ENCODE results near the gene ZNF320. TPM values are rescaled to one million over a fixed set of nuclear protein-coding genes. Genes with fewer than 3 reads are reported as not detected.
"Not testable (repeated sequence)": the region's sequence is repeated elsewhere in the genome, so short reads cannot be mapped to it uniquely, and the experiment has no call there.

The ZNF320 gene
- total RNA-seq, 1 donor from 2014 or later, result 6.3 TPM

GRCh38 chr19:52922841-52923777 is 25.7 kb upstream of the ZNF320 start, which contains the start of gene ZNF888:
ZNF888 (minus strand) TSS chr19:52923428; CDS start chr19:52917873, 5,555 bp downstream.
- H3K27me3 ChIP-seq (ENCODE audit: control insufficient read depth in 3 of 3, insufficient read depth in 3 of 3, low read length in 3 of 3), result no peaks in the 10 kb centered on the region
- peak within 1 kb of the TSS; percentile 75 to 89 (median 76) for H3K9ac ChIP-seq (ENCODE audit: low read depth in 1 of 3, low read length in 3 of 3)
- H3K27ac ChIP-seq (ENCODE audit: low read depth, low read length), result peak within 1 kb of the TSS; percentile 44
- peaks cover 8 to 13% (median 11%) of the 10 kb centered on the region in 3 donors for H3K4me1 ChIP-seq (ENCODE audit: control insufficient read depth in 3 of 3, insufficient read depth in 3 of 3, low read length in 3 of 3)
- peak within 1 kb of the TSS; percentile 62 to 97 (median 77) for H3K4me3 ChIP-seq (ENCODE audit: low read length in 3 of 3)
- no peaks in the 10 kb centered on the region for H3K9me3 ChIP-seq (ENCODE audit: control insufficient read depth in 3 of 3, low read length in 3 of 3)
- no peaks in the 10 kb centered on the region for H3K36me3 ChIP-seq (ENCODE audit: control insufficient read depth in 3 of 3, insufficient read depth in 3 of 3, low read length in 3 of 3)

- Histone ChIP-seq H3K9ac (ENCODE audit: low read depth in 1 of 3, low read length in 3 of 3) (no peak overlapping the region), H3K4me3 (ENCODE audit: low read length in 3 of 3) (no peak overlapping the region), H3K9me3 (ENCODE audit: control insufficient read depth in 3 of 3, low read length in 3 of 3) (no peaks in the 10 kb centered on the region), H3K27ac (ENCODE audit: low read depth, low read length) (no peak overlapping the region), H3K4me1 (ENCODE audit: control insufficient read depth in 3 of 3, insufficient read depth in 3 of 3, low read length in 3 of 3) (peaks cover 0 to 4% (median 4%) of the 10 kb centered on the region in 3 donors), H3K36me3 (ENCODE audit: control insufficient read depth in 3 of 3, insufficient read depth in 3 of 3, low read length in 3 of 3) (peaks cover 0 to 2% (median 0%) of the 10 kb centered on the region in 3 donors), H3K27me3 (ENCODE audit: control insufficient read depth in 3 of 3, insufficient read depth in 3 of 3, low read length in 3 of 3) (peaks cover 0 to 4% (median 0%) of the 10 kb centered on the region in 3 donors)
Observed at GRCh38 chr19:52917531-52917930, 20.1 kb upstream of the ZNF320 start.

- Histone ChIP-seq H3K27ac (ENCODE audit: low read depth, low read length) (no peak overlapping the region), H3K9me3 (ENCODE audit: control insufficient read depth in 3 of 3, low read length in 3 of 3) (no peaks in the 10 kb centered on the region), H3K27me3 (ENCODE audit: control insufficient read depth in 3 of 3, insufficient read depth in 3 of 3, low read length in 3 of 3) (no peaks in the 10 kb centered on the region), H3K36me3 (ENCODE audit: control insufficient read depth in 3 of 3, insufficient read depth in 3 of 3, low read length in 3 of 3) (peaks cover 0 to 9% (median 3%) of the 10 kb centered on the region in 3 donors), H3K9ac (ENCODE audit: low read depth in 1 of 3, low read length in 3 of 3) (no peak overlapping the region), H3K4me1 (ENCODE audit: control insufficient read depth in 3 of 3, insufficient read depth in 3 of 3, low read length in 3 of 3) (no peaks in the 10 kb centered on the region), H3K4me3 (ENCODE audit: low read length in 3 of 3) (no peak overlapping the region)
Observed at GRCh38 chr19:52910648-52911047, 13.2 kb upstream of the ZNF320 start.

- H3K4me1 ChIP-seq (ENCODE audit: control insufficient read depth in 3 of 3, insufficient read depth in 3 of 3, low read length in 3 of 3); H3K27ac ChIP-seq (ENCODE audit: low read depth, low read length); H3K9ac ChIP-seq (ENCODE audit: low read depth in 1 of 3, low read length in 3 of 3); H3K4me3 ChIP-seq (ENCODE audit: low read length in 3 of 3); H3K9me3 ChIP-seq (ENCODE audit: control insufficient read depth in 3 of 3, low read length in 3 of 3); H3K27me3 ChIP-seq (ENCODE audit: control insufficient read depth in 3 of 3, insufficient read depth in 3 of 3, low read length in 3 of 3); H3K36me3 ChIP-seq (ENCODE audit: control insufficient read depth in 3 of 3, insufficient read depth in 3 of 3, low read length in 3 of 3): not testable (repeated sequence)
Observed at GRCh38 chr19:52904052-52904780, 6.8 kb upstream of the ZNF320 start.

GRCh38 chr19:52901842-52902241 is 4.4 kb upstream of the ZNF320 start:
- Histone ChIP-seq H3K27me3 (ENCODE audit: control insufficient read depth in 3 of 3, insufficient read depth in 3 of 3, low read length in 3 of 3) (no peaks in the 10 kb centered on the region), H3K27ac (ENCODE audit: low read depth, low read length) (no peak overlapping the region), H3K4me3 (ENCODE audit: low read length in 3 of 3) (no peak overlapping the region), H3K9me3 (ENCODE audit: control insufficient read depth in 3 of 3, low read length in 3 of 3) (no peaks in the 10 kb centered on the region), H3K9ac (ENCODE audit: low read depth in 1 of 3, low read length in 3 of 3) (no peak overlapping the region), H3K36me3 (ENCODE audit: control insufficient read depth in 3 of 3, insufficient read depth in 3 of 3, low read length in 3 of 3) (peaks cover 0 to 3% (median 0%) of the 10 kb centered on the region in 3 donors), H3K4me1 (ENCODE audit: control insufficient read depth in 3 of 3, insufficient read depth in 3 of 3, low read length in 3 of 3) (peaks cover 4 to 10% (median 5%) of the 10 kb centered on the region in 3 donors)

- H3K27ac ChIP-seq (ENCODE audit: low read depth, low read length), result not testable (repeated sequence)
Observed at GRCh38 chr19:52898596-52898995, 1.2 kb upstream of the ZNF320 start.

GRCh38 chr19:52898101-52898500 is 666 bp upstream of the ZNF320 start:
- Histone ChIP-seq H3K9me3 (ENCODE audit: control insufficient read depth in 3 of 3, low read length in 3 of 3) (no peaks in the 10 kb centered on the region), H3K4me1 (ENCODE audit: control insufficient read depth in 3 of 3, insufficient read depth in 3 of 3, low read length in 3 of 3) (peaks cover 9 to 15% (median 11%) of the 10 kb centered on the region in 3 donors), H3K9ac (ENCODE audit: low read depth in 1 of 3, low read length in 3 of 3) (peak overlapping the region in 2 of 3 donors; percentile 8 to 81), H3K27me3 (ENCODE audit: control insufficient read depth in 3 of 3, insufficient read depth in 3 of 3, low read length in 3 of 3) (no peaks in the 10 kb centered on the region), H3K27ac (ENCODE audit: low read depth, low read length) (peak overlapping the region; percentile 84), H3K4me3 (ENCODE audit: low read length in 3 of 3) (peak overlapping the region; percentile 89 to 97 (median 97)), H3K36me3 (ENCODE audit: control insufficient read depth in 3 of 3, insufficient read depth in 3 of 3, low read length in 3 of 3) (peaks cover 6% of the 10 kb centered on the region in 3 donors)

More at GRCh38 chr19:52898596-52898995, 1.2 kb upstream of the ZNF320 start:
- not testable (repeated sequence) for H3K9me3 ChIP-seq (ENCODE audit: control insufficient read depth in 3 of 3, low read length in 3 of 3); H3K4me3 ChIP-seq (ENCODE audit: low read length in 3 of 3); H3K36me3 ChIP-seq (ENCODE audit: control insufficient read depth in 3 of 3, insufficient read depth in 3 of 3, low read length in 3 of 3); H3K9ac ChIP-seq (ENCODE audit: low read depth in 1 of 3, low read length in 3 of 3); H3K27me3 ChIP-seq (ENCODE audit: control insufficient read depth in 3 of 3, insufficient read depth in 3 of 3, low read length in 3 of 3)
- H3K4me1 ChIP-seq (ENCODE audit: control insufficient read depth in 3 of 3, insufficient read depth in 3 of 3, low read length in 3 of 3), result peaks cover 9 to 15% (median 11%) of the 10 kb centered on the region in 3 donors

GRCh38 chr19:52896431-52897137 is 851 bp downstream of the ZNF320 start:
- Histone ChIP-seq H3K27me3 (ENCODE audit: control insufficient read depth in 3 of 3, insufficient read depth in 3 of 3, low read length in 3 of 3) (no peaks in the 10 kb centered on the region), H3K36me3 (ENCODE audit: control insufficient read depth in 3 of 3, insufficient read depth in 3 of 3, low read length in 3 of 3) (peaks cover 6 to 8% (median 6%) of the 10 kb centered on the region in 3 donors), H3K27ac (ENCODE audit: low read depth, low read length) (peak overlapping the region; percentile 84), H3K9me3 (ENCODE audit: control insufficient read depth in 3 of 3, low read length in 3 of 3) (no peaks in the 10 kb centered on the region), H3K4me3 (ENCODE audit: low read length in 3 of 3) (peak overlapping the region; percentile 89 to 97 (median 97)), H3K4me1 (ENCODE audit: control insufficient read depth in 3 of 3, insufficient read depth in 3 of 3, low read length in 3 of 3) (peaks cover 9 to 15% (median 11%) of the 10 kb centered on the region in 3 donors), H3K9ac (ENCODE audit: low read depth in 1 of 3, low read length in 3 of 3) (peak overlapping the region; percentile 81 to 96 (median 95))

- Histone ChIP-seq H3K4me1 (ENCODE audit: control insufficient read depth in 3 of 3, insufficient read depth in 3 of 3, low read length in 3 of 3) (peaks cover under 1% of the 10 kb centered on the region in 3 donors), H3K36me3 (ENCODE audit: control insufficient read depth in 3 of 3, insufficient read depth in 3 of 3, low read length in 3 of 3) (peaks cover 28 to 38% (median 37%) of the 10 kb centered on the region in 3 donors), H3K9ac (ENCODE audit: low read depth in 1 of 3, low read length in 3 of 3) (no peak overlapping the region), H3K27ac (ENCODE audit: low read depth, low read length) (no peak overlapping the region), H3K9me3 (ENCODE audit: control insufficient read depth in 3 of 3, low read length in 3 of 3) (no peaks in the 10 kb centered on the region), H3K4me3 (ENCODE audit: low read length in 3 of 3) (no peak overlapping the region), H3K27me3 (ENCODE audit: control insufficient read depth in 3 of 3, insufficient read depth in 3 of 3, low read length in 3 of 3) (no peaks in the 10 kb centered on the region)
Observed at GRCh38 chr19:52891336-52891735, 6.1 kb downstream of the ZNF320 start.
